HG02588 (cell line): ENCODE measurements around the gene DIMT1.
A peak's percentile ranks its signal among the peaks of the same experiment; 100 is the strongest.

Source experiments
- ATAC-seq: cut with Tn5 transposase; IDR thresholded peaks from one replicate; pipeline ENCODE4 v1.9.1; 2021; ENCODE audit warnings: mild to moderate bottlenecking, moderate library complexity; ENCODE audit not compliant: unreplicated experiment

The DIMT1 gene

DNA sequence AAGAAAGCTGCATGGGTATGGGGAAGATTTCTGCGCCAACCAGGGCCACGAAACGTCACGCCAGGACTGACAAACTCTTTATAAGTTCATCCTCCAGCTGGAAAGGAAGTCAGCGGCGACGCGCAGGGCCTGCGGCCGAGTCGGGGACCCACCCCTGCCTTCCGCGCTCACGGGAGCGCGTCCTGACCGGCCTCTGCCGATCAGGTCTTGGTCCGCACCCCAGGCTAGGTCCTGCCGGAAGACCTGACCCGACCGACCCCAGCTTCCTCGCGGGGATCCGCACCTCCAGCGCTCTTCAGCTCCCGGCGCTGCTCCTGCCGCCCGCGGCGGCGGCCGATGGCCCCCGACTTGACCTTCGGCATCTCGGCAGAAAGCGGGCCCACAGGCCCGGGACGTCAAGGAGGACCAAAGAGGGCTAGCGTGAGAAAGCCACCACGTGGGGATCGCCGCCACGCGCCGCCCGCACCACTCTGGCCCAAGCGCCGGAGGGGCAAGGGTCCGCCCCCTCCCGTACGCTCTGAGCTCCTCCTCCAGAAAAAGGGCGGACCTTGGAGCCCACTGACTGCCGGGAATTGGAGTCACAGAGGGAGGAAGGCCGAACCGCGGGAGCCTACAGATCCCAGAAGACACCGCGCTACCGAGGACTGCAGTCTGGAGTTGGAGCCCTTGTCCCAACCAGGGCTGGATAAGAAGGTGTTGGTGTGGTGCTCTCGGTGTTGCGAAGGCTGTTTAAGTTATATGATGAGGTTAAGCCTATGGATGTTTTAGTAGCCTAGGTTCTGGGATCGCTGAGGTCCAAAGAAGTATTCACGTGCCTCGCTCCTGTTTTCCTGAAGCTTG is at the start of gene DIMT1:
DIMT1 (minus strand) TSS at position 495 of the 840 bp plus-strand sequence; CDS start at position 362, 133 bp downstream.
- peak; percentile 98 for ATAC-seq

GRCh38 chr5:62450259-62450658 is 46.6 kb upstream of the DIMT1 start:
- ATAC-seq, result no peak

DNA sequence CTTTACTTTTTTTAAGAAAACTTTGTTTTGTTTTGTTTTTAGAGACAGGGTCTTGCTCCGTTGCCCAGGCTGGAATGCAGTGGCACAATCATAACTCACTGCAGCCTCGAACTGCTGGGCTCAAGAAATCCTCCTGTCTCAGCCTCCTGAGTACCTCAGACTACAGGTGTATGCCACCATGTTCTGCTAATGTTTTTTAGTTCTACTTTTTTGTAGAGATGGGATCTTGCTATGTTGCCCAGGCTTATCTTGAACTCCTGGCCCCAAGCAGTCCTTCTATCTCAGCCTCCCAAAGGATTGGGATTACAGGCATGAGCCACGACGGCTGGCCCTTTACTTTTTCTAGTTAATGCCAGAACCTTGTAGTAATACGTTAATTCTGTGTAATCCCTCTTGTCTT is 44.8 kb upstream of the DIMT1 start:
- no peak for ATAC-seq

DNA sequence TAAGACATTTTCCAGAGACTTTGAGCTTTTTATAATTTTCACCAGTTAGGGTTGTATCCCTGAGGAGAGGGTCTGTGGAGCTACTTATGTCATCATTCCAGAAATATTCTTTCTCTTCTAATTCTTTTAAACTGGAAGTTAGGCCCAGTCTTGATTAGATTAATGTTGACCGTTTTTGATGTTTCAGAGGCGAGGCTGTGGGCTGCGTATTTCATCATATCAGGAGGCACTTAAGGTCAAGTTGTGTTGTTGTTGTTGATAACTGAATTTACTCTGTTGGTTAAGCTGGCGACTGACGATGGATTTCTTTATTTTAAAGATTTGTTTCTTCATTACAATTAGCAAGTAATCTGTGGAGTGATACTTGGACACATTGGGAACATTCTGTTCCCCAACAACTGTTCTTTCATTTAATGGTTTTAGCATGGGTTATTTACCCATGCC is 28.9 kb upstream of the DIMT1 start:
- no peak for ATAC-seq

GRCh38 chr5:62431735-62432620 is 28.3 kb upstream of the DIMT1 start:
- ATAC-seq, result no peak

DNA sequence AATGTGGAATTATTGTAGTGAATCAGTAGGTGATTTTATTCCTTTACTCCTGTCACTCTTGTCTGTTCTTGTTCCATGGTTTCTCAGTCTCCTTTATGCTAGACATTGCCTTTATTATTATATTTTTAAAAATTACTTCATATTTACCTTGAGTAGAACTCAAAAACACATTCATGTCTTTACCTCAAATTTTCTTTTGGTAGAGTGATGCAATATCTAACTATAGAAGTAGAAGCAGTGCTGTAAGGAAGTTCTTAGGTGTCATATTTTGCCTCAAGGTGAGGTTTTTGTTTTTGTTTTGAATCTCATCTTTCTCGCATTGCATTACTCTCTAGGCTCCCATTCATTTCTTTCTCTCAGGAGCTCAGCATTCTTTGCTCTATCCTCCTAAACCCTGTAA is 21.1 kb upstream of the DIMT1 start:
- no peak for ATAC-seq

- no peak for ATAC-seq
Measured at GRCh38 chr5:62421414-62421813, 17.7 kb upstream of the DIMT1 start.

DNA sequence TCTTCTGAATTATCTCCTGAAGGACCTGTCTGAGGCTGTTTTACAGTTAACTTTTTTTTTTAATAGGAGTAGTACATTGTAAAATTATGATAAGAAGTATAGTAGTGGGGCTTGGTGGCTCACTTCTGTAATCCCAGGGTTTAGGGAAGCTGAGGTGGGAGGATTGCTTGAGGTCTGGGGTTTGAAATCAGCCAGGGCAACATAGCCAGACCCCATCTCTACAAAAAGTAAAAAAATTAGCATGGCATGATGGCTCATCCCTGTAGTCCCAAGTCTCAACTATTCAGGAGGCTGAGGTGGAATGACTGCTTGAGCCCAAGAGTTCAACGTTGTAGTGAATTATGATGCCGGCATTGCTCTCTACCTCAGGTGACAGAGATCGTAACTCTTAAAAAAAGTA is 15.9 kb upstream of the DIMT1 start:
- ATAC-seq, result no peak

DNA sequence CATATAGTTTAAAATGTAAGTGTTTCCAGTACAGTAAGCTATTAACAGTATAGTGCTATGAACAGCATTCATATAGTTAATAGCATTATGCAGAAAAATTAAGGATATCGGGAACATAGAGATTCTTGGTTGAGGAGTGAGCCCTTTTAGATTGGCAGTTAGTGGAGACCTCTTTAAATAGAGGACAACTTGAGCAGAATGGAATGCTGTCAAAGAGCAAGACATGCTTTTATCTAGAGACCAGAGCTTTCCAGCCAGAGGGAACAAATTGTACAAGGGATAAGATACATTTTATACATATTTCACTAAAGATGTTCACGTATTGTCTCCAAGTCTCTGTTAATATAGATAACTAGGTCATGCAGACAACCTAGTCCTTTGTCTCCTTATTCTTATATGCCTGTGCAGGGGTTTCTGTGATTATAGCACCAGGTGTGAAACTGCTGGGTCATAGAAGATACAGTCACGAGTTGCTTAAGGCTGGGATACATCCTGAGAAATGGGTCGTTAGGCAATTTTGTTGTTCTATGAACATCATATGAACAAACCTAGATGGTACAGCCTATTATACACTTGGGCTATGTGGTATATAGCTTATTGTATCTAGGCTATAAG is 14.9 kb upstream of the DIMT1 start:
- ATAC-seq, result no peak

DNA sequence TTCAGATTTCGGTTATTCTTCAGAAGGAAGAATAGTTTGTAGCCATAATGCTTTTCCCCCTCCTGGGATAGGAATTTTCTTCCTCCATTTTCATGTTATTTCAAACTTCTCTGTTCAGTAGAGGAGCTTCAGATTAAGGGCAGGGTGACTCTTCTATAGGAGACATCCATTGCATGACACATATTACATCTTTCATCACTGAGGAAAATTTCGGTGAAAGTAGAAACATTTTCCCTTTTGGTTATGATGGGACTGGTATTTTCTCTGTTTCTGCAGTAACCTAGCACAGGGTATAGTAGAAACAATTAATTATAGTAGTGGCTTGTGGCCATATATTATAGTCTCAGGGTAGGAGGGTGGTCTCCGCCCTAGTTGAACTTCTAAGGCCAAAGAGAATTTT is 10.0 kb upstream of the DIMT1 start:
- no peak for ATAC-seq

DNA sequence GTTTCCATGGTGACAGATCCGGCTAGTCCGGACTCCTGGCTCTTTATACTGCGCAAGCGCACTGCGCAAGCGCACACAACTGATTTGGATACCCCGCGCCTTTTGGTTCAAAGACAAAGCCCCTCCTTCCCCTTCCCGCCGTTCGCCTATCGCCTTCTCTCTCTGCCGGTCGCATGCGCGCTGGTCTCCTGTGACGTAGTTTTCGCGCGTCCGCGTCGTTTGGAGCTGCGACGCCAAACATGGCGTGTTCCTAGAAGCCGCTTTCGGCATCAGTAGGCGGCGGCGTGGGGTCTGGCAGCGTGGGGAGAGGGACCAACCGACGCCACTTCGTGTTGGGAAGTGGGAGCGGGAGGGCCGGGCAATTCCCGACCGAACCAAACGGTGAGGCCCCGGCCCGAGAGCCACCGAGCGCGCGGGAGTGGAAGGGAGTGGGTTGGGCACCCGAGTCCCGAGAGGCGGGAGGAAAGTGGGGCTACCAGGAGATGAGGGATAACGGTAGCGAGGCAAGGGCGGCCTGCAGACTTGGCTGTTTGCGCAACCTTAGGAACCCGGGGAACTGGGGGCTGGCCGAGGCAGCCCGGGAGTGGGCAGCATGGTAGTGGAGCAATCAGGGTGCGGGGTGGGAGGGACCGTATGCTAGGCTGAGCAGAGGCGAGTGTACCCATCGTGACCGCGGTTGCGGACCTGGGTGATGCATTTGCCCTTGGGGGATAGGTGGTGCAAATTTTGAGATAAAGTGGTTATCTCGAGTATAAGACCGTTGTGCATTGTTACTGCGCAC is 9.0 kb upstream of the DIMT1 start, which contains the start of gene IPO11:
IPO11 (plus strand) TSS at position 215 of the 781 bp plus-strand sequence. CDS start 24,517 bp downstream, outside the sequence.
- ATAC-seq, result peak; percentile 96

DNA sequence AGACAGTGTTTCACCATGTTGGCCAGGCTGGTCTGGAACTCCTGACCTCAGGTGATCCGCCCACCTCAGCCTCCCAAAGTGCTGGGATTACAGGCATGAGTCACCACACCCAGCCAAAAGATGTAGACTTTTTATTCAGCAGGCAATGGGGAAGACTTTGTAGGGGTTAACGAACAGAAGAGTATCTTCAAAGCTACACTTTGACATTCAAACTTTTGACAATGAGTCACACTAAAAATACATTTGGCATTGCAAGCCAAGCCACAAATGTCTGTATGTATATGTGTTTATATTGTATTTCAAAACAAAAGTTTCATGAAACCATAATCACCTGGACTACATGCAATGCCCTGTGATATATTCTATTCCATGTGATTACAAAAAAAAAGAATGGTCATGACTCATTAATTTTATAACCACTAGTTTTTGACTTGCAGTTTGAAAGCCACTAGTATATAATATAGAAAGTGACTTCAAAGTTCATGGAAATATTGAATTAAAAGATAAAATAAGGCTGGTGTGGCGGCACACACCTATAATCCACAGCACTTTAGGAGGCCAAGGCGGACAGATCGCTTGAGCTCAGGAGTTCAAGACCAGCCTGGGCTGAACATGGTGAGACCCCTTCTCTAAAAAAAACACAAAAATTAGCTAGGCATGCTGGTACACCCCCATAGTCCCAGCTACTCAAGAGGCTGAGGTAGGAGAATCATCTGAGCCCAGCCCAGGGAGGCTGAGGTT is 8.3 kb downstream of the DIMT1 start:
- ATAC-seq, result no peak

GRCh38 chr5:62386824-62387223 is 16.9 kb downstream of the DIMT1 start:
- ATAC-seq, result no peak

GRCh38 chr5:62385816-62386400 is 17.8 kb downstream of the DIMT1 start:
- no peak for ATAC-seq

DNA sequence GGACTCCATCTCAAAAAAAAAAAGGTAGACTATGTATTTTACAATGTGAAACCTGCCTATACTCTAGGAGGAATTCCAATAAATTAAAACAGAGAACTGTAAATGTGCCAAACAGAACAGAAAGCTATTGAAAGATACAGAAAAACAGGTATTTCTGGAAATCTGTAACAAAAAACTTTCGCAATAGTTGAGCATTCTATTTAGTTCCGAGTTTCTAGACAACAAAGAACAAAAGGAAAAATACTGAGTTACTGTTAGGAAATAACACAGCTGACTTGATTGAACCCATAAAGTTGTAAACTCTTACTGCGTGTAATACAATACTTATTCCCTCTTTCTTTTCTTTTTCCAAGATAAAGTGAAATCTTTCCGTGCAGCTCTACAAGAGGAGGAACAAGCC is 18.6 kb downstream of the DIMT1 start:
- no peak for ATAC-seq

- no peak for ATAC-seq
Measured at GRCh38 chr5:62376064-62376463, 27.6 kb downstream of the DIMT1 start.

GRCh38 chr5:62375627-62376026 is 28.1 kb downstream of the DIMT1 start:
- ATAC-seq, result no peak

DNA sequence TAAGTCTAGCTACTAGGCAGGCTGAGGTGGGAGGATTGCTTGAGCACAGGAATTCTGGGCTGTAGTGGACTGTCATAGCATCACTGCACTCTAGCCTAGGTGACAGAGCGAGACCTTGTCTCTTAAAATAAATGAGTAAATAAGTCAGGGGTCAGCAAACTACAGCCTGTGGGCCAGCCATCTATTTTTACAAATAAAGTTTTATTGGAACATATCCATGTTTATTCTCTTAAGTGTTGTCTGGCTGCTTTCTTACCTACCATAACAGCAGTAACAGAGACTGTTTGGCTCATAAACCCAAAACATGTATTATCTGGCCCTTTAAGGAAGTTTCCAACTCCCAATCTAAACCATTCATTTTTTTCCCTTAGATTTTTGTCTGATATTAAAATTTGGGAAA is 29.6 kb downstream of the DIMT1 start:
- ATAC-seq, result no peak

DNA sequence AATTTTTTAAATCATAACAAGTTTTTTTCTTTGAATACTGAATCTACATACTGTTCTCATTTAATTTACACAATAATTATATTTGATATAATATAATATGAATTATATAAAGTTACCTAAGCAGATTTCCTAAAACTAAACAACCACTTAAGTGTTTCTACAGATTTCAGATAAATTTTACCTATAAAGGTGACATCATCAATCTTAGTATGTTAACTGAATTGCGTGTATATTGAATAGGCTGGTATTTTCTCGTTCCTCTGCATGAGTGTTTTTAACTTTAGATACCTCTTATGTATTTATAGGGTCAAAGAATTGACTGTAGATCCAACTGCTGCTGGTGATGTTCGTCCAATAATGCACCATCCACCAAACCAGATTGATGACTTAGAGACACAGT is 30.3 kb downstream of the DIMT1 start:
- no peak for ATAC-seq
